Measurements from ENCODE around the gene TMEM186. TPM values are rescaled to one million over a fixed set of nuclear protein-coding genes. Genes with fewer than 3 reads are reported as not detected.

The TMEM186 gene
- total and polyA plus RNA-seq, 4 experiments from 2014 or later = 9.4 to 20.0 (median 16.7) TPM

DNA sequence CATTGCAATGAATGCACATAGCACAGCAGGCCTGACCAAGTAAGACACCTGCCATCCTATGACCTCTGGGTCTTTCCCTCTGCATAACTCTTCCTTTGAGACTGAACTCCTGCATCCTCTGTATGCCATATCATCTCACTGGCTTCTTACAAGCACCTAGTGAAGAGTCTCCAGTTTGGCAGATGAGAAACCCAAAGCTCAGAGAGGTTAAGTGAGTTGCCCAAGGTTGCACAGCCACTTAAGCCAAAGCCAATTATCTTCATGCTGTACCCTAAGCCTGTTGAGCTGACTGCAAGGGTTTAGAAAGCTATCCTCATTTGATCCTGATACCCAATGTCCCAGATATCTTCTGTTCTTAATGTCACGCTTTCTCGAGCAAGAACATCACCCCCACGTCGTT lies 35.2 kb downstream of the TMEM186 start:
- Histone ChIP-seq H3K27ac (ENCODE audit: low read depth, low read length) (no peak overlapping the region), H3K4me1 (ENCODE audit: insufficient read depth, low read length) (no peaks in the 10 kb centered on the region), H3K9me3 (ENCODE audit: control insufficient read depth in 1 of 2, low read length in 2 of 2) (no peaks in the 10 kb centered on the region), H3K4me3 (ENCODE audit: low read length in 2 of 2) (no peak overlapping the region), H3K27me3 (ENCODE audit: insufficient read depth, low read length) (no peaks in the 10 kb centered on the region), H3K36me3 (ENCODE audit: insufficient read depth, low read length) (no peaks in the 10 kb centered on the region)
- CTCF ChIA-PET (ENCODE audit: partially characterized antibody) = no interaction called here
- no peak for DNase-seq
- H3K36me3 Mint-ChIP-seq = peaks cover 17 to 23% of the 10 kb centered on the region in 2 donors
- no peaks in the 10 kb centered on the region for H3K9me3 Mint-ChIP-seq
- intact Hi-C loops (cut with micrococcal nuclease) = no loop called here
- H3K27ac Mint-ChIP-seq = no peak overlapping the region
- no peak overlapping the region for H3K4me3 Mint-ChIP-seq
- no peaks in the 10 kb centered on the region for H3K4me1 Mint-ChIP-seq
- POLR2A ChIA-PET (ENCODE audit: partially characterized antibody) = no interaction called here
- H3K27me3 Mint-ChIP-seq = no peaks in the 10 kb centered on the region

DNA sequence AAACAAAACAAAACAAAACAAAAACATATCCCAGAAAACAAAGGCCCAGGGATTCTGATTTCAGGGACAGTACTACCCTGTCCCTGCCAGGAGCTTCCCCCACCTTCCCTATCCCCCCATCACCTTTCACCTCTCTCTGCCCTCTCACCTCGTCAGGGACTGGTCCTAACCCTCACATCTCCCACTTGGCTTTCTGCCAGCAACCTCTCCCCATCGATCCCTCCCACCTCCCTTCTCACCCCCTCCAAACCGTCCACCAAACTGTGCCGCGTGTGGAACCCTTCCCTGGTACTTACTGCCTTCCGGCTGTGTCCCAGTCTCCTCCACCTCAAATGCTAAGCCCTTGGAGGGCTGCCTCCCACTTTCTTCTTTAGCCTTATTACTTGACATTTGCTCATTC lies 36.4 kb downstream of the TMEM186 start:
- Histone ChIP-seq H3K27ac (ENCODE audit: low read depth, low read length) (no peak overlapping the region), H3K4me1 (ENCODE audit: insufficient read depth, low read length) (no peaks in the 10 kb centered on the region), H3K36me3 (ENCODE audit: insufficient read depth, low read length) (no peaks in the 10 kb centered on the region), H3K4me3 (ENCODE audit: low read length in 2 of 2) (no peak overlapping the region), H3K27me3 (ENCODE audit: insufficient read depth, low read length) (no peaks in the 10 kb centered on the region), H3K9me3 (ENCODE audit: control insufficient read depth in 1 of 2, low read length in 2 of 2) (no peaks in the 10 kb centered on the region)
- DNase-seq = no peak
- ChIA-PET POLR2A (ENCODE audit: partially characterized antibody) (no interaction called here), CTCF (ENCODE audit: partially characterized antibody) (no interaction called here)
- peaks cover 24 to 28% of the 10 kb centered on the region in 2 donors for H3K36me3 Mint-ChIP-seq
- H3K9me3 Mint-ChIP-seq = no peaks in the 10 kb centered on the region
- H3K27me3 Mint-ChIP-seq = no peaks in the 10 kb centered on the region
- no peaks in the 10 kb centered on the region for H3K4me1 Mint-ChIP-seq
- peak overlapping the region in 1 of 8 donors; percentile 36 for H3K4me3 Mint-ChIP-seq
- intact Hi-C loops (cut with micrococcal nuclease) = no loop called here
- peak overlapping the region in 1 of 7 donors; percentile 52 for H3K27ac Mint-ChIP-seq

DNA sequence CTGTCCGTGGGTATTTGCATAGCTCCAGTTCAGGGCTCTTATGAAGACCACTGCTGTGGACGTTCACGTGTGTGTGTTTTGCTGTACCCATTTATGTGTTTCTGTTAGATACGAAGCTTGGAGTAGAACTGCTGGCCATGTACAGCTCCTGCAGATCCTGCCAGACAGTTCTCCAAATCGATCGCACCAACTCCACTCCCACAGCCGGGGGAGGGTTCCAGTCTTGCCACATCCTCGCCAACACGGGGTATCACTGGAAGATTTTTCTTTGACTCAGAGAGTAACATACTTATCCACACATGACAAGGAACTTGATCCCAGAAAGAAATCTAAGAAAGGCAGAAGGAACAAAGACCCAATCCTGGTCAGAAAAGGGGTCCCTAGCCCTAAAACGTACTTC lies 37.4 kb downstream of the TMEM186 start:
- intact Hi-C loops (cut with micrococcal nuclease) = no loop called here
- no peak for DNase-seq
- POLR2A ChIA-PET (ENCODE audit: partially characterized antibody) = no interaction called here
- Mint-ChIP-seq H3K27me3 (no peaks in the 10 kb centered on the region), H3K36me3 (peaks cover 22 to 25% of the 10 kb centered on the region in 2 donors), H3K4me3 (no peak overlapping the region), H3K9me3 (no peaks in the 10 kb centered on the region), H3K27ac (no peak overlapping the region), H3K4me1 (no peaks in the 10 kb centered on the region)
- Histone ChIP-seq H3K27me3 (ENCODE audit: insufficient read depth, low read length) (no peaks in the 10 kb centered on the region), H3K4me3 (ENCODE audit: low read length in 2 of 2) (no peak overlapping the region), H3K4me1 (ENCODE audit: insufficient read depth, low read length) (no peaks in the 10 kb centered on the region), H3K27ac (ENCODE audit: low read depth, low read length) (no peak overlapping the region), H3K36me3 (ENCODE audit: insufficient read depth, low read length) (no peaks in the 10 kb centered on the region), H3K9me3 (ENCODE audit: control insufficient read depth in 1 of 2, low read length in 2 of 2) (no peaks in the 10 kb centered on the region)
- CTCF ChIA-PET (ENCODE audit: partially characterized antibody) = no interaction called here

DNA sequence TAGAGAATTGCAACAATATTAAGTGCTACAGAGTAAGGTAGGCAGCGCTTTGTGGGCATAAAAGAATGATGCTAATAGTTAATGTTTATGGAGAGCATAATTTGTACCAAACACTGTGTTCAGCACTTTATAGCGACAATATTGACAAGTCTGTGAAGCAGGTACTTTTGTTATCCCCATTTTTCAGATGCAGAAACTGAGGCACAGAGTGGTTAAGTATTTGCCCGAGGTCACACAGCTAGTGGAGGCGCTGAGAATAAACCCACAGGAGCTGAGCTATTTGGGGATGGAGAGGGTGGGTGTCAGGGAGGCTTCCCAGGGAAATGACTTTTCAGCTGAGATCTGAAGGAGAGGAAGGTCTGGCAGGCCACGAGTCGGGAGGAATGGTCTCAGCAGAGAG lies 39.4 kb downstream of the TMEM186 start:
- intact Hi-C loops (cut with micrococcal nuclease) = no loop called here
- CTCF ChIA-PET (ENCODE audit: partially characterized antibody) = no interaction called here

DNA sequence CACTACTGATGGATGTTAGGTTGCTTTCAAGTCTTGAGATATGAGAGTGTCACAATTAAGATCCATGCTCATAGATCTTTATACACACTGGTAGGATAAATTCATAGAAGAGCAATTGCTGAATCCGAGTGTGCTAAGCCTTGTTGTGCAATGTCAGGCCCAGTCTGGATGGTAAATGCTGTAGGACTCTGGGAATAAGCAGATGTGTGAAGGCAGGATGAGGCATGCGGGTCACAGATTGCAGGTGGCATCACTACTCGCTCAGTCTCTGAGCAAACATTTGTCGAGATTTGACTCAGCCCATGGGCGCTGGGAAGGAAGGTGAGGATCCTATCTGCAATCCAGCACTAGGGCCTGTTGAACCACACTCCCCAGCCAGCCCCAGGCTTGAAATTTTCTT lies 40.7 kb downstream of the TMEM186 start:
- ChIA-PET POLR2A (ENCODE audit: partially characterized antibody) (no interaction called here), CTCF (ENCODE audit: partially characterized antibody) (no interaction called here)
- H3K9me3 ChIP-seq (ENCODE audit: control insufficient read depth in 1 of 2, low read length in 2 of 2) = no peaks in the 10 kb centered on the region
- DNase-seq = no peak
- no peak overlapping the region for H3K27ac ChIP-seq (ENCODE audit: low read depth, low read length)
- H3K27me3 Mint-ChIP-seq = no peaks in the 10 kb centered on the region
- intact Hi-C loops (cut with micrococcal nuclease) = no loop called here
- no peaks in the 10 kb centered on the region for H3K4me1 ChIP-seq (ENCODE audit: insufficient read depth, low read length)
- H3K9me3 Mint-ChIP-seq = no peaks in the 10 kb centered on the region
- no peak overlapping the region for H3K4me3 ChIP-seq (ENCODE audit: low read length in 2 of 2)
- H3K27ac Mint-ChIP-seq = no peak overlapping the region
- no peaks in the 10 kb centered on the region for H3K27me3 ChIP-seq (ENCODE audit: insufficient read depth, low read length)
- H3K36me3 Mint-ChIP-seq = peaks cover 19 to 34% of the 10 kb centered on the region in 2 donors
- no peak overlapping the region for H3K4me3 Mint-ChIP-seq
- no peaks in the 10 kb centered on the region for H3K36me3 ChIP-seq (ENCODE audit: insufficient read depth, low read length)
- no peaks in the 10 kb centered on the region for H3K4me1 Mint-ChIP-seq

More for the DNA sequence above, 39.4 kb downstream of the TMEM186 start:
- no peak for DNase-seq
- Mint-ChIP-seq H3K27ac (no peak overlapping the region), H3K4me3 (no peak overlapping the region), H3K36me3 (peaks cover 21 to 28% of the 10 kb centered on the region in 2 donors), H3K4me1 (no peaks in the 10 kb centered on the region), H3K27me3 (no peaks in the 10 kb centered on the region), H3K9me3 (no peaks in the 10 kb centered on the region)
- Histone ChIP-seq H3K36me3 (ENCODE audit: insufficient read depth, low read length) (no peaks in the 10 kb centered on the region), H3K4me3 (ENCODE audit: low read length in 2 of 2) (no peak overlapping the region), H3K27me3 (ENCODE audit: insufficient read depth, low read length) (no peaks in the 10 kb centered on the region), H3K9me3 (ENCODE audit: control insufficient read depth in 1 of 2, low read length in 2 of 2) (no peaks in the 10 kb centered on the region), H3K27ac (ENCODE audit: low read depth, low read length) (no peak overlapping the region), H3K4me1 (ENCODE audit: insufficient read depth, low read length) (no peaks in the 10 kb centered on the region)
- POLR2A ChIA-PET (ENCODE audit: partially characterized antibody) = no interaction called here

DNA sequence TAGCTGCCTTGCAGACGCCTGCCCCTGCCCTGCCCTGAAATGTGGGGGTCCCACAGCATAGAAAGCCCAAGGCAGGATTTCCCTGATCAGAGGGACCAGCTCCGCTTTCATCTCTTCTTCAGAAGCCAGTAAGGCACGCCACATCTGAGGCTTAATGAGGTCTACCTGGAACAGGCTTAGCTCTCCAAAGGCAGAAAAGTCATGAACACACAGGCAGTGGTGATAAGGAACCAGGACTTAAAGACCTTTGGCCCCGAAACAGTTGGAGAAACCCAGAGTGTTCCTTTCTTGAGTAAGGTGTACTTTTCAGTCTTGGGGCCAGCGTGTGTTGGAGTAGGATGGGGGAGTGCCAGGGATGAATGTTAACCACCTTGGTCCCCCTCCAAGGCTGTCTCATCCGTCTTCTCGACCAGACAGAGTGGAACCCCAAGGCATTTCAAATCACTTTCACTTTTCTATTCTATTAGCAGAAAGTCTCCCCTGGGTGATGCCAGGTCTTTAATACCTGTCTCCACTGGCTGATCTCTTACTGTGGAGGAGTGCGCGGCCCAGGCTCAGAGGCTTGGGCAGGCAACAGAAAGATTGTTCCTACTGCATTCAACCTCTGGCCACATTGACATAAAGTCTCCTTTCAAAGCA lies 43.9 kb downstream of the TMEM186 start:
- Histone ChIP-seq H3K36me3 (ENCODE audit: insufficient read depth, low read length) (no peaks in the 10 kb centered on the region), H3K4me3 (ENCODE audit: low read length in 2 of 2) (no peak overlapping the region), H3K27ac (ENCODE audit: low read depth, low read length) (no peak overlapping the region), H3K27me3 (ENCODE audit: insufficient read depth, low read length) (no peaks in the 10 kb centered on the region), H3K4me1 (ENCODE audit: insufficient read depth, low read length) (no peaks in the 10 kb centered on the region), H3K9me3 (ENCODE audit: control insufficient read depth in 1 of 2, low read length in 2 of 2) (no peaks in the 10 kb centered on the region)
- Mint-ChIP-seq H3K36me3 (peaks cover 19 to 38% of the 10 kb centered on the region in 2 donors), H3K4me1 (no peaks in the 10 kb centered on the region), H3K4me3 (no peak overlapping the region), H3K27ac (no peak overlapping the region), H3K27me3 (no peaks in the 10 kb centered on the region), H3K9me3 (no peaks in the 10 kb centered on the region)
- no peak for DNase-seq
- intact Hi-C loops (cut with micrococcal nuclease) = no loop called here
- ChIA-PET POLR2A (ENCODE audit: partially characterized antibody) (no interaction called here), CTCF (ENCODE audit: partially characterized antibody) (no interaction called here)

DNA sequence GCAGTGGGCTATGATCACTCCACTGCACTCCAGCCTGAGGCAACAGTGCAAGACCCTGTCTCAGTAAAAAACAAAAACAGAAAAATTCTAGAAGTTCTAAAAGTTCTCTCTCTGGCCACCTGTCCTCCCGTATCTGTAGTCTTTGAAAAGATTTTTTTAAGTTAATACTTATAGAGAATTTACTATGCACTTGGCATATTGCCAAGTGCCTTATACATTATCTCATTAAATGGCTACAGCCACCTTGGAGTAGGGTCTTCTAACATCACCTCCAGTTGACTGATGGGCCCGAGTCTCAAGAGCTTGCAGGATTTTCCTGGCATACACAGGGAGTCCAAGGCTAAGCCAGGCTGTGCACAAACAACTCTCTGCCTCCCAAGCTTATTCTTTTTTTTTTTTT lies 44.7 kb downstream of the TMEM186 start:
- H3K36me3 Mint-ChIP-seq = peaks cover 16 to 38% of the 10 kb centered on the region in 2 donors
- H3K27ac ChIP-seq (ENCODE audit: low read depth, low read length) = no peak overlapping the region
- intact Hi-C loops (cut with micrococcal nuclease) = no loop called here
- H3K9me3 ChIP-seq (ENCODE audit: control insufficient read depth in 1 of 2, low read length in 2 of 2) = no peaks in the 10 kb centered on the region
- no peaks in the 10 kb centered on the region for H3K9me3 Mint-ChIP-seq
- H3K4me1 ChIP-seq (ENCODE audit: insufficient read depth, low read length) = no peaks in the 10 kb centered on the region
- H3K4me3 ChIP-seq (ENCODE audit: low read length in 2 of 2) = no peak overlapping the region
- H3K27me3 ChIP-seq (ENCODE audit: insufficient read depth, low read length) = no peaks in the 10 kb centered on the region
- POLR2A ChIA-PET (ENCODE audit: partially characterized antibody) = no interaction called here
- H3K4me1 Mint-ChIP-seq = no peaks in the 10 kb centered on the region
- no peak overlapping the region for H3K27ac Mint-ChIP-seq
- H3K27me3 Mint-ChIP-seq = no peaks in the 10 kb centered on the region
- CTCF ChIA-PET (ENCODE audit: partially characterized antibody) = no interaction called here
- no peaks in the 10 kb centered on the region for H3K36me3 ChIP-seq (ENCODE audit: insufficient read depth, low read length)
- DNase-seq = no peak
- H3K4me3 Mint-ChIP-seq = no peak overlapping the region

Measured in CD4-positive, alpha-beta memory T cell (primary cell).